B cell (primary cell): ENCODE data around the gene FLNB. TPM values are rescaled to one million over a fixed set of nuclear protein-coding genes. Genes with fewer than 3 reads are reported as not detected.

Source experiments
- ATAC-seq: fragments of 200-7000 bp; cut with Tn5 transposase; one replicate; pipeline ENCODE4 v1.10.0; 2021; ENCODE audit warnings: low read depth, mild to moderate bottlenecking, moderate number of reproducible peaks, moderate library complexity
- CTCF ChIA-PET: fragments of 350-600 bp; sonication (Branson Sonifier 250); formaldehyde crosslinking; loops from one replicate; lab custom pipeline; 2021; ENCODE audit warnings: antibody characterized with exemption, inconsistent platforms; lab: Charles Lee
- POLR2A ChIA-PET: fragments of 350-600 bp; sonication (Branson Sonifier 250); formaldehyde crosslinking; loops from one replicate; lab custom pipeline; 2021; ENCODE audit warnings: antibody characterized with exemption; lab: Charles Lee
- DNase-seq: peaks from one replicate; pipeline ENCODE4 v3.0.0; 2013
- H2AFZ ChIP-seq: 2 replicates; pipeline ENCODE4 v1.6.1; 2012; ENCODE audit warnings: mild to moderate bottlenecking, low read depth, low read length; ENCODE audit not compliant: insufficient read depth, poor library complexity, severe bottlenecking
- H3K27ac ChIP-seq, 2 donors: 1 replicate in 1 of 2; 2 replicates in 1 of 2; pipeline ENCODE4 v1.5.1; 2012 to 2013; ENCODE audit warnings: low read length in 2 of 2, mild to moderate bottlenecking in 2 of 2, moderate library complexity in 1 of 2
- H3K27me3 ChIP-seq, 4 experiments: fragments of 200-600 bp in 1 of 4; sonication (generic) in 1 of 4; replicated peaks in 1 of 4; 1 replicate in 2 of 4; 2 replicates in 2 of 4; pipeline versions ENCODE4 v1.6.1 to v1.7.0; 2013 to 2016; ENCODE audit warnings: low read length in 3 of 4, mild to moderate bottlenecking in 2 of 4, mixed read lengths in 1 of 4, moderate library complexity in 1 of 4; ENCODE audit not compliant: insufficient read depth in 4 of 4, control insufficient read depth in 3 of 4; ENCODE audit errors: control extremely low read depth in 1 of 4
- H3K36me3 ChIP-seq, 2 experiments: replicated peaks in 1 of 2; 1 replicate in 1 of 2; 2 replicates in 1 of 2; pipeline versions ENCODE4 v1.6.1 to v1.7.1; 2013; ENCODE audit warnings: low read length in 1 of 2; ENCODE audit not compliant: insufficient read depth in 2 of 2, control insufficient read depth in 1 of 2; ENCODE audit errors: control extremely low read depth in 1 of 2, extremely low read depth in 1 of 2
- H3K4me1 ChIP-seq, 2 donors: fragments of 200-600 bp in 1 of 2; sonication (generic) in 1 of 2; 1 replicate in 1 of 2; 2 replicates in 1 of 2; pipeline versions ENCODE4 v1.5.1 to v1.6.1; 2013 to 2017; ENCODE audit warnings: low read length in 2 of 2; ENCODE audit not compliant: control insufficient read depth in 2 of 2, insufficient read depth in 2 of 2
- H3K4me2 ChIP-seq: replicated peaks from 2 replicates; pipeline ENCODE3; 2012; ENCODE audit warnings: mild to moderate bottlenecking, low read depth, low read length; ENCODE audit not compliant: poor library complexity, severe bottlenecking
- H3K4me3 ChIP-seq, 5 experiments: fragments of 200-600 bp in 1 of 5; sonication (generic) in 1 of 5; 1 replicate in 3 of 5; 2 replicates in 2 of 5; pipeline versions ENCODE4 v1.5.1 to v1.7.0; 2011 to 2016; ENCODE audit warnings: low read length in 4 of 5, mild to moderate bottlenecking in 4 of 5, low read depth in 2 of 5, control low read depth in 1 of 5, moderate library complexity in 1 of 5; ENCODE audit not compliant: insufficient read depth in 1 of 5; ENCODE audit errors: control extremely low read depth in 1 of 5, extremely low read depth in 1 of 5
- H3K79me2 ChIP-seq: fragments of 200-600 bp; sonication (generic); one replicate; pipeline ENCODE4 v1.6.0; 2016; ENCODE audit warnings: low read length; ENCODE audit not compliant: control insufficient read depth, insufficient read depth
- H3K9ac ChIP-seq: fragments of 200-600 bp; sonication (generic); 2 replicates; pipeline ENCODE4 v1.6.1; 2017; ENCODE audit warnings: mild to moderate bottlenecking, low read length, moderate library complexity
- H3K9me3 ChIP-seq, 3 donors: one replicate each; pipeline versions ENCODE4 v1.6.1 to v1.7.1; 2013; ENCODE audit warnings: low read length in 2 of 3; ENCODE audit not compliant: control insufficient read depth in 2 of 3, insufficient read depth in 1 of 3; ENCODE audit errors: control extremely low read depth in 1 of 3
- H4K20me1 ChIP-seq: 2 replicates; pipeline ENCODE4 v1.6.0; 2012; ENCODE audit warnings: mild to moderate bottlenecking, low read length; ENCODE audit not compliant: insufficient read depth, control insufficient read depth, poor library complexity, severe bottlenecking
- H3K27ac Mint-ChIP-seq: one replicate; pipeline ENCODE4 v1.8.0; 2021; ENCODE audit warnings: mixed read lengths
- H3K27me3 Mint-ChIP-seq: one replicate; pipeline ENCODE4 v1.8.0; 2021; ENCODE audit warnings: mixed read lengths
- H3K4me1 Mint-ChIP-seq: one replicate; pipeline ENCODE4 v1.8.0; 2021; ENCODE audit warnings: mixed read lengths
- H3K4me3 Mint-ChIP-seq: one replicate; pipeline ENCODE4 v1.8.0; 2021; ENCODE audit warnings: mixed read lengths
- H3K9me3 Mint-ChIP-seq: one replicate; pipeline ENCODE4 v1.8.0; 2022; ENCODE audit warnings: mixed read lengths; ENCODE audit not compliant: insufficient read depth
- EZH2 ChIP-seq: IDR thresholded peaks from 2 replicates; pipeline ENCODE4 v1.6.1; 2012; ENCODE audit warnings: borderline replicate concordance, low read depth, mild to moderate bottlenecking, moderate library complexity, low read length; ENCODE audit not compliant: insufficient read depth, poor library complexity, severe bottlenecking
- WGBS: methylation state at CpG from one replicate; pipeline ENCODE4 v1.1.5; 2013; ENCODE audit warnings: missing lambda C conversion rate; ENCODE audit not compliant: insufficient coverage; 5-methylcytosine and 5-hydroxymethylcytosine counted together
- intact Hi-C: fragments of 100-400 bp; cut with micrococcal nuclease; formaldehyde crosslinking; loops from one replicate; pipeline ENCODE4 v1.10.0; 2022
- polyA plus RNA-seq: library from polyadenylated mRNA; depleted of rRNA; stranded (reverse); fragments of >200 nt; gene quantifications from 2 replicates; pipeline ENCODE4 v1.2.3, GENCODE V29; 2012
- total RNA-seq, 2 donors: library from RNA; stranded (reverse); fragments of 120-200 nt in 1 of 2; gene quantifications; 1 replicate in 1 of 2; 2 replicates in 1 of 2; pipeline versions ENCODE4 v1.2.3 to v1.2.4, GENCODE V29; 2013 to 2022
- TF ChIP-seq, protein P1 (sequence below): fragments of 200-600 bp; IDR thresholded peaks from one replicate; pipeline ENCODE4 v1.8.0; 2022; ENCODE audit warnings: antibody characterized with exemption, mild to moderate bottlenecking

The FLNB gene
- total and polyA plus RNA-seq, 2 donors (not counting 1 experiment from before 2014, with no cell fraction given) = 25.5 to 28.3 TPM

DNA sequence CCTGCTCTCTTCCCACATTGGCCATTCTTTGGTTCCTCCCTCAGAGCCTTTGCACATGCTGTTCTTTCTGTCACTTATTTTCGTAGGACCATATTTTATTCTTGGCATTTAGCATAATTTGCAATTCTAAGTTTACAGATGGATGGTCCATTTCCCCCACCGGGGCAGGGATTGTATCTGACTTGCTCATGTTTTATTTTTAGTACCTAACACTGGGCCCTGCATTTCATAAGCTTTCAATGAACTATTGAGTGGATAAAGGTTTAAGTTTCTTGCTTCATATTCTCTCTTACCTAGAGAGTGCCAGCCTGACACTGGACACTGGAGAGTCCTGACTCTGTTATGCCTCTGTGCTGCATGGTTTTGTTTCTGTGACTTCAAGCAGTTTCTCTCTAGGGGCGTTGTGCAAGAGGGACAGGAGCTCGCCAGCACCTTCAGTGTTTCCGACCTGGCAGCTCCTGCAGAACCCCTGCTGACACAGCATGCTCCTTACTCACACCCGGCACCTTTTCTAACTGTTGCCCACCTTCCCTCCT lies 87.4 kb downstream of the FLNB start:
- Histone ChIP-seq H2AFZ (no peak overlapping the region), H3K27me3 (no peaks in the 10 kb centered on the region), H3K4me3 (no peak overlapping the region), H3K36me3 (peaks cover 6 to 25% of the 10 kb centered on the region in 2 experiments), H3K4me1 (no peaks in the 10 kb centered on the region), H4K20me1 (no peaks in the 10 kb centered on the region), H3K9me3 (no peaks in the 10 kb centered on the region), H3K4me2 (no peak overlapping the region), H3K27ac (no peak overlapping the region), H3K79me2 (no peaks in the 10 kb centered on the region), H3K9ac (no peak overlapping the region)
- ATAC-seq = no peak
- POLR2A ChIA-PET = no interaction called here
- WGBS = 100% methylated on average over 4 of the region's 6 CpGs
- no peak for DNase-seq
- Mint-ChIP-seq H3K4me3 (no peak overlapping the region), H3K27ac (no peak overlapping the region), H3K27me3 (no peaks in the 10 kb centered on the region), H3K9me3 (no peaks in the 10 kb centered on the region), H3K4me1 (peaks cover 2% of the 10 kb centered on the region)
- intact Hi-C loops = no loop called here
- CTCF ChIA-PET = no interaction called here
- TF ChIP-seq EZH2 = no peak
- TF ChIP-seq, protein P1, sequence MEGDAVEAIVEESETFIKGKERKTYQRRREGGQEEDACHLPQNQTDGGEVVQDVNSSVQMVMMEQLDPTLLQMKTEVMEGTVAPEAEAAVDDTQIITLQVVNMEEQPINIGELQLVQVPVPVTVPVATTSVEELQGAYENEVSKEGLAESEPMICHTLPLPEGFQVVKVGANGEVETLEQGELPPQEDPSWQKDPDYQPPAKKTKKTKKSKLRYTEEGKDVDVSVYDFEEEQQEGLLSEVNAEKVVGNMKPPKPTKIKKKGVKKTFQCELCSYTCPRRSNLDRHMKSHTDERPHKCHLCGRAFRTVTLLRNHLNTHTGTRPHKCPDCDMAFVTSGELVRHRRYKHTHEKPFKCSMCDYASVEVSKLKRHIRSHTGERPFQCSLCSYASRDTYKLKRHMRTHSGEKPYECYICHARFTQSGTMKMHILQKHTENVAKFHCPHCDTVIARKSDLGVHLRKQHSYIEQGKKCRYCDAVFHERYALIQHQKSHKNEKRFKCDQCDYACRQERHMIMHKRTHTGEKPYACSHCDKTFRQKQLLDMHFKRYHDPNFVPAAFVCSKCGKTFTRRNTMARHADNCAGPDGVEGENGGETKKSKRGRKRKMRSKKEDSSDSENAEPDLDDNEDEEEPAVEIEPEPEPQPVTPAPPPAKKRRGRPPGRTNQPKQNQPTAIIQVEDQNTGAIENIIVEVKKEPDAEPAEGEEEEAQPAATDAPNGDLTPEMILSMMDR = no peak

- Histone ChIP-seq H3K79me2 (no peaks in the 10 kb centered on the region), H3K4me2 (no peak overlapping the region), H3K9ac (no peak overlapping the region), H4K20me1 (no peaks in the 10 kb centered on the region), H3K27me3 (no peaks in the 10 kb centered on the region), H3K36me3 (peaks cover 6 to 31% of the 10 kb centered on the region in 2 experiments), H3K9me3 (no peaks in the 10 kb centered on the region), H2AFZ (no peak overlapping the region), H3K27ac (no peak overlapping the region), H3K4me3 (no peak overlapping the region), H3K4me1 (no peaks in the 10 kb centered on the region)
- Mint-ChIP-seq H3K27ac (no peak overlapping the region), H3K4me1 (peaks cover 2% of the 10 kb centered on the region), H3K27me3 (no peaks in the 10 kb centered on the region), H3K9me3 (no peaks in the 10 kb centered on the region), H3K4me3 (no peak overlapping the region)
- TF ChIP-seq, protein P1 = no peak
- no peak for TF ChIP-seq EZH2
- no peak for ATAC-seq
- ChIA-PET POLR2A (no interaction called here), CTCF (no interaction called here)
- intact Hi-C loops = no loop called here
- 96% methylated on average over 6 of the region's 8 CpGs for WGBS
- no peak for DNase-seq
Measured at GRCh38 chr3:58098531-58098930, 90.3 kb downstream of the FLNB start.
